GM19438 (cell line): ENCODE data around the gene SLC30A9.

Experiments used
- ATAC-seq: cut with Tn5 transposase; IDR thresholded peaks from one replicate; pipeline ENCODE4 v1.9.1; 2021; ENCODE audit warnings: low read depth; ENCODE audit not compliant: unreplicated experiment

SLC30A9 gene

DNA sequence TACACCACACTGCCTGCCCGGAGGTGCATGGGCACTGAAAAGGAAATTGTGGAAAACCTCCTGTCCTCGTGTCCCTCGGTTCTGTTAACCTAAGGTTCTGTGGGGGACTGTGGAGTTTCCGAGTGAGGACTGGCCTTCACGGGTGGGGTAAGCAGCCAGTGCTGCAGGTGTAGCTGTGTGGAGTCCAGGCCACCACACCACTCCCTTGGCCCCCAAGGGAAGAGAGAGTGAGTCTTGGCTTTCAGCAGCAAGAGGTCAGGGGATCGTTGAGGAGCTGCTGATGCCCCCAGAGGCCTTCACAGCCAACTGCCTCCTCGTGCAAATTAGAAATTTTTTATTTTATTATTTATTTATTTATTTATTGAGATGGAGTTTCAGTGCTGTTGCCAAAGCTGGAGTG lies 141.8 kb downstream of the SLC30A9 start:
- ATAC-seq, result no peak

DNA sequence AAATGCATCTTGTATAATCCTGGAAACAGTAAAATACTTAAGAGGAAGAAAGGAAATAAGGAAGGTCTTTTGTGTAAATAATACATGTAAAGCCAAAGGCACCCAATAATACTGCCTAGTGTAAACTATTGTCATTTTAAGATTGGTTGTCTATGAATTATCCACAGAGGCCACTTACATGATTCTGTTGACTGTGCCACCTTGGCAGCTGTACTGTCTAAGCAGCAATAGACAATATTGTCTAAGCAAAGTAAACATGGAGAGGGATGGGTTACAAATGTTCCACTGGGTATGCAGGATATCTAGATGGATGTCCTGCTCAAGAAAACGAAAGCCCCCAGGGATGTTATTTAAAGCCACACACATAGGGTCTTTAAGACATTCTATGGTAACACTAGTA lies 142.7 kb downstream of the SLC30A9 start:
- ATAC-seq, result no peak

DNA sequence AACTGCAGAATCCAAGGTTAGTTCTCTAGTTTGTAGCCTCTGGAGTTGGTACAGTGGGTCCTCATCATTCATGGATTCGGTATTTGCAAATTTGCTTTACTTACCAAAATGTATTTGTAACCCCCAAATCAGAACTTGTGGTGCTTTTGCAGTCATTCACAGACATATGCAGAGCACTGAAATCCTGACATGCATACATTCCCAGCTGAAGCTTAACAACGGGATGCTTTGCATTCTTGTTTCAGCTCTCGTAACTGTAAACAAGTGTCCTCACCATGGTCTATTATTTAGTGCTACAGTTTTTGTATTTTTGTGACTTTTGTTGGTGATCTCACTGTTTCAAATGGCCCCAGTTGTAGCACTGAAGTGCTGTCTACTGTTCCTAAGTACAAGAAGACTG lies 146.0 kb downstream of the SLC30A9 start:
- no peak for ATAC-seq
